HUES48 (cell line): ENCODE data around the gene VCPKMT.

Experiments used
- H3K27ac ChIP-seq: one replicate; pipeline ENCODE4 v1.7.0; 2013; ENCODE audit warnings: low read depth, low read length, inconsistent platforms
- H3K27me3 ChIP-seq: 2 replicates; pipeline ENCODE4 v1.6.1; 2013; ENCODE audit warnings: mild to moderate bottlenecking, low read length; ENCODE audit not compliant: control insufficient read depth, insufficient read depth
- H3K36me3 ChIP-seq: 2 replicates; pipeline ENCODE4 v1.6.1; 2013; ENCODE audit warnings: low read length; ENCODE audit not compliant: control insufficient read depth, insufficient read depth
- H3K4me1 ChIP-seq: 2 replicates; pipeline ENCODE4 v1.6.1; 2013; ENCODE audit warnings: mild to moderate bottlenecking, low read length; ENCODE audit not compliant: control insufficient read depth, insufficient read depth
- H3K4me3 ChIP-seq: 2 replicates; pipeline ENCODE4 v1.5.1; 2013; ENCODE audit warnings: mild to moderate bottlenecking, low read depth, low read length
- H3K9ac ChIP-seq: 2 replicates; pipeline ENCODE4 v1.6.1; 2013; ENCODE audit warnings: mild to moderate bottlenecking, low read depth, low read length, moderate library complexity
- H3K9me3 ChIP-seq: 2 replicates; pipeline ENCODE4 v1.6.1; 2013; ENCODE audit warnings: low read length; ENCODE audit not compliant: control insufficient read depth, insufficient read depth

The VCPKMT gene

DNA sequence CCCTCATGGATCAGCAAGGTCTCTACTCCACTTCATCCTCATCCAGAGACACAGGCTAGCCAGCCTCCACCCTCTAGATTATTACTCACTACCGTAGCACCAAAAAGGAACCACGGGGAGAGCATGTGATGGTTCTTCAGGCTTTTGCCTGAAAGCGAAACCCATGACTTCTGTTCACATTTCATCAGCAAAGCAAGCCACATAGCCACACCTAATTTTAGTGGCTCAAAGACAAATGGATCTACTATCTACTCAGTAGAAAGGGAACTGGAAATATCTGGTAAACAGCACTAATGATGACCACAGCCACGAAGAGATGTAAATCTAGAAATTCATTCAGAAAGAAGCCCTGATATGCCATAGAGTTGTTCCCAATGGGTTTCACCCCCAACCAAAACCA, 51.4 kb downstream of the VCPKMT start:
- peaks cover 25% of the 10 kb centered on the region for H3K4me1 ChIP-seq

DNA sequence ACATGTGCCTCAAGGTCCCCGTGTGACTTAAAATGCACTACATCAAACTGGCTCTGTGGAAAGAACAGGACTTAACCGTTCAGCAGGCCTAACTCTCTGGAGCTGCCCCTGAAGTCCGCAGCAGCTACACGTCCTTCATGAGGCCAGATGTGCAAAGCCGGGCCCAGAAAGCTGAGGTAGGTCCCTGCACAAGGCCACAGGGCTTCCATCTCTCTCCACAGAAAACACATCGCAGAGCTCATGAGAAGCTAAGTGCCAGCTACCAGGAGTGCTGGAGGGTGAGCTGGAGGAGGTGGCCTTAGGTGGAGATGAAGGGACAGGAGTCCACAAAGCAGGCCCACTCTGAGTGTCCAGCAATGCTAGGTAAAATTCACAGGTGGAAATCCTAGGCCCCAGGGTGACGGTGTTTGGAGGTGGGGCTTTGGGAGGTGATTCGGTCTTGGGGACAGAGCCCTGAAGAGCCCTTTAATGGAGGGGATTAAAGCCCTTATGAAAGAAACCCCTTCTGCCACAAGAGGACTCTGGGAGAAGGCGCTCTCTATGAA, 52.4 kb downstream of the VCPKMT start:
- no peaks in the 10 kb centered on the region for H3K9me3 ChIP-seq
- no peak overlapping the region for H3K9ac ChIP-seq
- H3K4me3 ChIP-seq, result no peak overlapping the region
- no peaks in the 10 kb centered on the region for H3K36me3 ChIP-seq
- H3K27ac ChIP-seq, result no peak overlapping the region
- peaks cover 29% of the 10 kb centered on the region for H3K4me1 ChIP-seq
- no peaks in the 10 kb centered on the region for H3K27me3 ChIP-seq

More for the DNA sequence above, 51.4 kb downstream of the VCPKMT start:
- H3K9me3 ChIP-seq, result no peaks in the 10 kb centered on the region
- no peak overlapping the region for H3K4me3 ChIP-seq
- H3K27ac ChIP-seq, result no peak overlapping the region
- no peaks in the 10 kb centered on the region for H3K36me3 ChIP-seq
- H3K9ac ChIP-seq, result no peak overlapping the region
- H3K27me3 ChIP-seq, result no peaks in the 10 kb centered on the region

DNA sequence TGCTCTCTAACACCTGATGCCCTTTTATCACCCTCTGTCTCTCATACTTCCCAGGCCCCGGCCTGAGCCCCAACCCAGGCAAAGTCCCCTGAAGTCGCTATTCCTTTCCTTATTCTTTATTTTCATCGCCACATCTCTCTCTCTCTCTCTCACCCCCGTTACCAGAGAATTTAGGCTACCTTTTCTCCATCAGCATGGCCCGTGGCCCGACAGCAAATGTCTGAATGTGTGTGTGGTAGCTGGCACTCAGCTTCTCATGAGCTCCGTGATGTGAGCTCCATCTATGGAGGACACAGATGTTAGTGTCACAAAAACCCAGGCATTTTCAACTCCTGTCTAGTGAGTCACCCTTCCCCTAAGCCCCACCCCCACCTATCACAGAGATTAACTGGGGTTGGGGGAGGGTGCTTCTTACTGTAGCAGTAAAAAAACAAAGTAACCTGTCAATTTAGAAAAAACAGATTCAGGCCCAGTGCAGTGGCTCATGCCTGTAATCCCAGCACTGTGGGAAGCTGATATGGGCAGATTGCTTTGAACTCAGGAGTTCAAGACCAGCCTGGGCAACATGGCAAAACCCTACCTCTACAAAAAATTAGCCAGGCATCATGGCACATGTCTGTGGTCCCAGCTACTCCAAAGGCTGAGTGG, 53.8 kb downstream of the VCPKMT start:
- Histone ChIP-seq H3K4me3 (no peak overlapping the region), H3K27me3 (no peaks in the 10 kb centered on the region), H3K27ac (peak overlapping the region; percentile 56), H3K36me3 (no peaks in the 10 kb centered on the region), H3K9me3 (no peaks in the 10 kb centered on the region), H3K9ac (no peak overlapping the region), H3K4me1 (peaks cover 29% of the 10 kb centered on the region)

DNA sequence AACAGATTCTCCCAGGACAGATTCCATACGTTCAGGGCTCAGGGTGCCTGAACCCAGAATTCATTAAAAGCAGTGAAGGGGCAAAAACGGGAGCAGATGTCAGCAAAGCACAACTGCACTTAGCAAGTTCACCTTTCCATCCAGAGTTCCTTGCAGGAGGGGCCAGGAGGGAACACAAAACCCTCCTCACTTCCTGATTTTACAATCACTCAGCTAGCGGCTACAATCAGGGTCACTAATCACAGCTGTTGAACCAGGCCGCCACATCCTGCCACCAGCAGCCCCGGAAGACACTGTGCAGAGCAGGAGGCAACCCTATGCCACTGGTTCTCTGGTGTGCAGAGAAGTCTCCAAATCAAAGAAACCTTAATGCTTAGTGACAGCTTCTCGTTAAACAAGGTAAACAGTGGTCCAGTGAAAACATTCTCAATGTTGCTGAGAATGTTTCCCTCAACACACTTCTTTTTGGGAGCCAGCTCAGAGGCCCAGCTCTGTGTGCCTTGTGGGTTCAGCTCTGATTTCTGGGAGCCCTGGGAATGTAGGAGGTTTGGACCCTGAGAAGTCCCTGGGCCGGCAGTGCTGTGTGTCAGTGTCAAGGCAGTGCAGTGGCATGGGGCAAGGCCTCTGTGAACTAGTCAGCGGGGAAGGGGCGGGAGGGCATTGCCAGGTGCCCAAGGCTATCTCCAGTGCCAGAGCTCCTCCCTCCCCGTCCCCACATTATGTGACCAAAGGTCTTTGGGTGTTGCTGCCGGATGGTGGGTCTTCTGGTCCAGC, 54.5 kb downstream of the VCPKMT start:
- no peak overlapping the region for H3K4me3 ChIP-seq
- H3K4me1 ChIP-seq, result peaks cover 29% of the 10 kb centered on the region

DNA sequence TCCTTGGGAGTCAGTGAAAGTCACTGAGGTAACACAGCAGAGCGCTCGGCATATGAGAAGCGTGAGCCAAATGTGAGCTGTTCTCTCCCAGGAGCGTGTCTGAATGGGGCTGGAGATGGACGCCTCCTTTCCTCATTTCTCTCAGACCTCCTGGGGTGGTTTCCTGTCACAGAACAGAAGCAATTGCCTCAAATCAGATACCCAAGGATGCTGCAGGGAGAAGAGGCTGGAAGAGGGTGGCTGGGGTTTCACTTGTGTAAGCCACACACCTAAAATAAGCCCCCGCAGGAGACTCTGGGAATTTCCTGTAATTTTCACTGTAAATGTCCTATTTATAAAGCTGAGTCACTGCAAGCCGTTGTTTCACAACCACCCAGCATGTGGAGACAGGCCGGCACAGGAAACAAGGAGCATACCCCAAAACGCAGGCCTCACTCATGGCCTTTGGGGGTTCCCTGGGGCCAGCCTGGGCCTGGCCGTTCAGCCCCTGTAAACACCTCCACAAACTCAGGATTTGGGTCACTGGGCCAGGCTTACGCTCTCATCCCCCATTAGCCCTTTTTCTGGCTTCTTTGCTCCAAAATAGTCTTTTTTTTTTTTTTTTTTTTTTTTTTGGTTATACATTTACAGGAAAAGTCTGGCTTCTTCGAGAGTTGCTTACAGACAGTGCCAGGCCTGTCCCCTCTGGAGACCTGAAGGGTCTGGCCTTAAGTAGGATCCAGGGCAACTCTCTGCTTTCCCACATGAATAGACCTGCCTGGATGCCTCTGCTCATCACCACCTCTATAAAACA, 55.3 kb downstream of the VCPKMT start:
- H3K4me1 ChIP-seq, result peaks cover 29% of the 10 kb centered on the region
- H3K36me3 ChIP-seq, result no peaks in the 10 kb centered on the region
- peak overlapping the region; percentile 76 for H3K27ac ChIP-seq
- H3K9me3 ChIP-seq, result no peaks in the 10 kb centered on the region
- no peaks in the 10 kb centered on the region for H3K27me3 ChIP-seq
- H3K9ac ChIP-seq, result peak overlapping the region; percentile 27; the same call in 1 of the 2 replicates
- no peak overlapping the region for H3K4me3 ChIP-seq

More for the DNA sequence above, 54.5 kb downstream of the VCPKMT start:
- Histone ChIP-seq H3K9ac (no peak overlapping the region), H3K27me3 (no peaks in the 10 kb centered on the region), H3K36me3 (no peaks in the 10 kb centered on the region), H3K9me3 (no peaks in the 10 kb centered on the region), H3K27ac (peak overlapping the region; percentile 76)

DNA sequence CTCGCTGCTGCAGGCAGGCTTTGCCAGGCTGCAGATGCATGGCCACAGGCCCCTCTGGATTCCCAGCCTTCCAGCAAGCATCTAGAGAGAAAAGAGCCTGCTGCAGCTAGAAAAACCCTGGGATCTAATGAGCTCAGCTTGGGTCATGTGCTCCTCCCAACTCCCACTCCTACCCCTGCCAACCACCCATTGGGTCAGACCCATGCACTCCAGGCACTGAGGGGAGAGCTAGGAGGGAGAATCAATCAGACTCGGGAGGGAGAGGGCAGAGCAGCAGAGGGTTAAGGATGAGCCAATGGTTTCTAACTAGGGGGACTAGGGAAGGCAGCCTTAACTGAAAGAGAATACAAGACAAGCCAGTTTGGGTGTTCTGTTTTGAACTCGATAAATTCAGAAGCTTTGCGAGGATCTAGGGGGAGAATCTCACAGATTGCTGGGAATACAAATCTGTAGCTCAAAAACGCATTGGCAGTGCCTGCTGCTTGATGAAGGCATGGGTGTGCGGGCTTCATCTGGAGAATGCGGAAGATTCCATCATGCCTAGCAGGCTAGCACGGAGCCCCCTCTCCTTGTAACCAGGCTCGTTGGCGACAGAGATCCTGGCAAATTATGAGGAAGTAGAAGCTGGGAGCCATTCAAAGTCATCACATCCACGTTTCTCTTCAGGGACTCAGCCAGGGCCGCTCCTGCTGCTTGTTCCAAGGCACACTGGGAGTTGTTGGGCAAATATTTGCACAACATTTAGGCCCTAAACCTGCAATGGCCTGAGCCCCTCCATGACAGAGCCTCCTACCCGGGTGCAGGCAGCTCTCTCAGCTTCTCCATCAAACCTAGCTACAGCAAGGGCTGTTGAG, 56.4 kb downstream of the VCPKMT start:
- H3K9ac ChIP-seq, result no peak overlapping the region
- H3K27ac ChIP-seq, result no peak overlapping the region
- H3K4me3 ChIP-seq, result no peak overlapping the region
- H3K4me1 ChIP-seq, result peaks cover 29% of the 10 kb centered on the region
- no peaks in the 10 kb centered on the region for H3K27me3 ChIP-seq
- H3K36me3 ChIP-seq, result no peaks in the 10 kb centered on the region
- no peaks in the 10 kb centered on the region for H3K9me3 ChIP-seq
